Measurements from ENCODE around the gene HEATR5A.
"Not testable (repeated sequence)": the region's sequence is repeated elsewhere in the genome, so short reads cannot be mapped to it uniquely, and the experiment has no call there.

Gene HEATR5A

DNA sequence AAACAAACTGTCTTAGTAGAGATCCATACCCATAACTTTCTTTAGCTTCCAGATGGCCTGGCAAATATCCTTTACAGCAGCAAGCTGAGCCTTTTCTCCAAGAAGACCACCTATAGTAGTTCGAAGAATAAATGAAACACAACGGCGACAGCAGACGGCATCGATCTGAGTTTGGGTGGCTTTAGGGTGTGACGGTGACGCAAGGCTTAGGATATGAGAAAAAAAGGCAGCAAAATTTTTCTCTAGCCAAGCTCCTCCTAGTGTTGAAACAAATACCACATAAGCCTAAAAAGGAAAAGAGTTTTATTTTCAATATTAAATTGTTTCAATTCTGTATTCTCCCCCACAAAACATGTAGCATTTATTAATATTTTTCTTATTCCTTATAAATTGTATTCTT is 33.3 kb downstream of the HEATR5A start:
- DNase-seq, result no peak

DNA sequence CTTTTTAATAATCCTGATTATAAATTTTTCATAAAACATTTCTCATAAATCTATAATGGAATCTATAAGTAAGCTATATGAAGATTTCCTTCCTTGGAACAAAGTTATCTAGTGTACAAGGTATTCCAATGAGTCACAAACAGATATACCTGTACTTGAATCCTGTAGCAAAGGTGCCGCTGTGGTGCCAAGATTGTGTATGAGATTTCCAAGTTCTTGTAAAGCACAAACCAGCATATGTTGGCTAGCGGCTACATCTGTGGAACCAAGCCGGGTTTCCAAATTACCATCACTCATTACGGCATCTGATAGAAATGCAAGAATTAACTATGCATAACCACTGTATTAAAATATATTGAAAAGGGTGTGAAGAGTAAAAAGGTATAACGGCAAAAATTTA is 34.1 kb downstream of the HEATR5A start:
- DNase-seq, result no peak

DNA sequence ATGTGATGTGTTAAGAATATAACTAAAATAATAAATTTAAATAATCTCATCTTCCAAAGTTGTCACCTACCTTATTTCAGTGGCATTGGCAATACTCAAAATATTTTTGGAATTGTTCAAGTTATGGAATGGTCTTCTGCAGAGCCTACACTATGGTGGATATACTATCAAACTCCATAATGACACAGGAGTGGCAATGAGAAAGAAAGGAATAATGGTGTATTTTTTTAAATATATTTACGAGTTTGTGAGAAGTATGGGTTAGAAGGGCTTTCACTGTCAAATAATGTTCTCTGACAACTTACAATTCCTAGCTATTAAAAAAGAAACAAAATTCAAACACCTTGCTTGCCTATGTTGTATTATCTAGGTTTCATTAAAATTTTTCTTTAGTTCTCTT is 38.1 kb downstream of the HEATR5A start:
- DNase-seq, result no peak

DNA sequence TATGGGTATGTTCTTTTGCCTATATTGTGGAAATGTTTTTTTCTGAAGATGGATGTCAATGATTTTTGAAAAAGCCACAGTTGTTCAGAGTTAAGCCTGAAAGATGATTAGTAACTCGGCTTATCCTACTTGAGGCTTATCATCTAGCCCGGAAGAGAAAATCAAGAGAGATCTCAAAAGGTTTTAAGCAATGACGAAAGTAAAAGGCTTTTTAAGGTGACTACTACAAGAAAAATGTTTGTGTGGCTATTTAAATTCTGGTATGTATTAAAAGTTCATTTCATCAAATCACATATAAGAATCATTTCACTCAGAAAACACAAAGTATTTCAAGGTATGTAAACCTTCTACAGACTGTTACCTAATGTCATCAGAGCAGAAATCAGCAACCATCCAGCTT is 40.2 kb downstream of the HEATR5A start:
- no peak for DNase-seq

DNA sequence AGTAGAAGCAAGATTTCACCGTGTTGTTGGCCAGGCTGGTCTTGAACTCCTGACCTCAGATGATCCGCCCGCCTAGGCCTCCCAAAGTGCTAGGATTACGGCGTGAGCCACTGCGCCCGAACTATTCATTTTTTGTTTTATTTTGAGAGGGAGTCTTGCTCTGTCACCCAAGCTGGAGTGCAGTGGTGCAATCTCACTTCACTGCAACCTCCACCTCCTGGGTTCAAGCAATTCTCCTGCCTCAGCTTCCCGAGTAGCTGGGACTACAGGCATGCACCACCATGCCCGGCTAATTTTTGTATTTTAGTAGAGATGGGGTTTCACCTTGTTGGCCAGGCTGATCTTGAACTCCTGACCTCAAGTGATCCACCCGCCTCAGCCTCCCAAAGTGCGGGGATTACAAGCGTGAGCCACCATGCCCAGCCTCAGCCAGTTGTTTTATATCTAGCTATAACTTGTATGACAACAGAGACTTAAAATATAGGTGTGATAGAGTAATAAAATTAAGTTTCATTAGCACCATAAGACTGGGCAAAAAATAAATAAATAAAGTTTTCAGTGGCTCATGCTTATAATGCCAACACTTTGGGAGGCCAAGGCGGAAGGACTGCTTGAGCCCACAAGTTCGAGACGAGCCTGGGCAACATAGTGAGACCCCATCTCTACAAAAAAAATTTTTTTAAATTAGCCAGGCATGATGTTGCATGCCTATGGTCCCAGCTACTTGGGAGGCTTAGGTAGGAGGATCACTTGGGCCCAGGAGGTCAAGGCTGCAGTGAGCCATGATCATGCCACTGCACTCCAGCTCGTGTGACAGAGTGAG is 41.0 kb downstream of the HEATR5A start:
- not testable (repeated sequence) for DNase-seq

DNA sequence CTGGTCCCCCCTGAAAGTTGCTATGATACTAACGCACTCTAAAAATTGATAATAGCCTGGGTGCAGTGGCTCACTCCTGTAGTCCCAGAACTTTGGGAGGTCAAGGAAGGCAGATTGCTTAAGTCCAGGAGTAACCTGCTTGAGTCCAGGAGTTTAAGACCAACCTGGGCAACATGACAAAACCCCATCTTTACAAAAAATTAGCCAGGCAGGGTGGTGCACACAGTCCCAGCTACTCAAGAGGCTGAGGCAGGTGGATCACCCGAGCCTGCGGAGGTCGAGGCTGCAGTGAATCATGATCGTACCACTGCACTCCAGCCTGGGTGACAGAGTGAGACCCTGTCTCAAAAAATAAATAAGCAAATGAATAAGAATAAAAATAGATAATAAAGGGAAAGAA is 42.9 kb downstream of the HEATR5A start:
- peak; percentile 71 for DNase-seq

DNA sequence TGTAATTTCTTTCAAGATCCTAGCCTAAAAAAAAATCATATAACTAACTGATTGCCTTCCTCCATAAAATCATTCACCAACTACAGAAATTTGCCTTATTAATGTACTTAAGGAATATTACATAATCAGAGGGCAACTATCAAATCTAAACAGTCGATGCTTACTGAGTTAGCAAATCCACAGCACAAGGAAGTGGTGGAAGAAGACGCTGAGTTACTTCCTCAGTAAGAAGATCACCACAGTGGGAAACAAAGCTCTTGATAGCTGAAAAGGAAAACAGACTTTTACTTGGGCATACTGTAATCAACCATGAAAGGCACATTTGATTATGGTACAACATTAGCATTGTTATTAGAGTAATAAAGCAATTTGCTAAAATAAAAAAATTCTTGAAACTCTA is 48.7 kb downstream of the HEATR5A start:
- DNase-seq, result no peak

DNA sequence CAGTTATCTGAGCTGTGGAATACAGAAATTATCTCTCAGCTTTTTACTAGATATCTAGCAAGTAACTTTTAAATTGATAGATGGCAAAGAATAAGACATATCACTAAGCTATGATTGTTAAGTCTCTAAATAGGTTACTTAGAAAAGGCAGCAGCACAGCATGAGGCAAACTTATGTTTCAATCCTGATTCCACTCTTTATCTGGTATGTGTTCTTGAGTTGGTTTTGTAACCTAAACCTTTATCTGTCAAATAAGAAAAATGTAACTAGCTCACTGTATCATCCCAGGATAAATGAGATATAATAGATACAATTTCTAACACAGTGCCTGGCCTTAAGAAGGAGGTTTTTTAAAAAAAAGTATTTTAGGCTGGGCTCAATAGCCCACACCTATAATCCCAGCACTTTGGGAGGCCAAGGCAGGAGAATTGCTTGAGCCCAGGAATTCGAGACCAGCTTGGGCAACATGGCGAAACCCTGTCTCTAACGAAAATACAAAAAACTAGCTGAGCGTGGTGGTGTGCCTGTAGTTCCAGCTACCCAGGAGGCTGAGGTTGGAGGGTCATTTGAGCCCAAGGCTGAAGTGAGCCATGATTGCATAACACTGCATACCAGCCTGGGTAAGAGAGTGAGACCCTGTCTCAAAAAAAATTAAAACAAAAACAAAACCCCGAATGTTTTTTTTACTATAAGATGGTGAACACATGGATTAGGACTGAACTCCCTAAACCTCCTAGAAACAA is 56.8 kb downstream of the HEATR5A start:
- no peak for DNase-seq

DNA sequence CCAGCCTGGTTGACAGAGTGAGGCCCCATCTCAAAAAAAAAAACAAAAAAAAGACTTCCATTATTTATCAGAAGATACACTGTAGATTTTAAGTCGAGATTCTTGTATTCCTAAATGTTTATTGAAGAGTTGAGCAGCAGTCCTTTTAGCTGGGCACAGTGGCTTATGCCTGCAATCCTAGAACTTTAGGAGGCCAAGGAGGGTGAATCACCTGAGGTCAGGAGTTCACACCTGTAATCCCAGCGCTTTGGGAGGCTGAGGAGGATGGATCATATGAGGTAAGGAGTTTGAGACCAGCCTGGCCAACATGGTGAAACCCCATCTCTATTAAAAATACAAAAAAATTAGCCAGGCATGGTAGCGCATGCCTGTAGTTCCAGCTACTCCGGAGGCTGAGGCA is 57.6 kb downstream of the HEATR5A start:
- no peak for DNase-seq

DNA sequence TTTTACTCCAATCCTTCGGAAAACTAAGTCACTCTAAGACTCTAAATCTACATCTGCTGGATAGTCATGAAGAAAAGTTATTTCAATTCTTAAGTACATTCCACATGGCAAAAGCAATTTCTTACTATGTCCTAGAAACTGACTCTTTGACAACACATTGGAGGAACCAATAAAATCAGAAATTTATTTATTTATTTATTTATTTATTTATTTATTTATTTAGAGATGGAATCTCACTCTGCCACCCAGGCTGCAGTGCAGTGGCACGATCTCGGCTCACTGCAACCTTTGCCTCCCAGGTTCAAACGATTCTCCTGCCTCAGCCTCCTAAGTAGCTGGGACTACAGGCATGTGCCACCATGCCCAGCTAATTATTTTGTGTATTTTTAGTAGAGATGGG is 58.6 kb downstream of the HEATR5A start:
- DNase-seq, result not testable (repeated sequence)

DNA sequence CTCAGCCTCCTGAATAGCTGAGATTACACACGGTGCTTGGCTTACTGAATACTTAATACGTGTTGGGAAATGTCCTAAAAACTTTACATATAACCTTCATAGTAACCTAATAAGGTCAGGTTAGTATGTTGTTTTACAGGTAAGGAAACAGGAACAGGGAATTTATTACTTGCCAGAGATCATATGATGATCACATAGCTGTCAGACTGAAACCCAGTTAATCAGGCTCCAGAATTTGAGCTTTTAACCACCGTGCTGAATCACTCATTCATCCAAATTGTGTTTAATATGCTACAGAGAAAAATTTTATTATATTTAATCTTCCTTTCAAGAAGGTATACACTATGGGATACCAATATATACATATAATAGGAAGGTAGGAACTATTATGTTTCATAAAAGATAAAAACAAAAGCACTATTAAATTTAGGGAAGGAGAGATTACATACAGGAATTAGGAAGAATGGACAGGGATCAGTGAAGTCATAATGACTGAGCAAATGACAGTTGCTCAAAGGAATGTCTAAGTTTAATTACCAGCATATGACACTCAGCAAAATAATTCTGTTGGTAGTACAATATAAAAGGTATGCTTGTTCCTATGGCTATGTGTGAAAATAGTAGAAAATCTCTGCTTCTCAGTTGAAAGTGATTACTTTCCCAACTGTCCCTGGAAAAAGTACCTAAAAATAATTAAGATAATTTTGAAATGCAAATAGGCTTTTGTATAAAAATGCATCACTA is 59.3 kb downstream of the HEATR5A start:
- DNase-seq, result no peak

DNA sequence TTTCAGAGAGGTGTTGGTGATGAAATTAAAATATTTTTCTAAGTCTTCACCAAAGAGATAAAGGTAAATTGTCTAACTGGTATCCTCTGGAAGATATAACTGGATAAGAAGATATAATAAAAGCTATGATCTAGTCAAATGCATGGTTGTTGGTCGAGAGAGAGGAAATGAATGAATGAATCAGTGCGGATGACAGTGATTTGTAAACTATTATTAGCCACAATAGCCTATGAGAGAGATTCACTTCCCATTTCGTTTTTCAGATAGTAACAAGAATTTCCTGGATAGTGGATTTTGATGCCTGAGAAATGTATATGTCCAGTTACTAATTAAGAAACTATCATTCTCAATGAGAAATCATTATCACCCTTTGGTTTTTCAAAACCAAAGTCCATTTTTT is 63.1 kb downstream of the HEATR5A start:
- no peak for DNase-seq

DNA sequence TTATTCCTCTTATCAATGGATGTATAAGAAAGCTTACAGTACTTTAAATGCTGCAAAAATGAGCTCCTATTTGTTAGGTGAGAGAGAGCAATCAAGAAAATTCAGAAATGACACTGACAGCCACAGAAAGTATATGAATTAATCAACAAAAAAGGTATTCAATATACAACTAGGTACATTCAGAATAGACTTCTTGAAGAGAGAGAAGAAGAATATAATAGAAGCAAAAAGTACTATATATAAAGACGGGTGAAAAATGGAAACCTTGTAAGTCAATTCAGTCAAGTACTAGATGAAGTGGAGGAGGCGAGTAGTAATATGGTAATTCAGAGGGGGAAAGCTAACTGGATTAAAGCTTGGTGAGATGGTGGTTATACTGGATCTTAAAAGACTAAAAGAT is 74.3 kb downstream of the HEATR5A start:
- DNase-seq, result no peak

DNA sequence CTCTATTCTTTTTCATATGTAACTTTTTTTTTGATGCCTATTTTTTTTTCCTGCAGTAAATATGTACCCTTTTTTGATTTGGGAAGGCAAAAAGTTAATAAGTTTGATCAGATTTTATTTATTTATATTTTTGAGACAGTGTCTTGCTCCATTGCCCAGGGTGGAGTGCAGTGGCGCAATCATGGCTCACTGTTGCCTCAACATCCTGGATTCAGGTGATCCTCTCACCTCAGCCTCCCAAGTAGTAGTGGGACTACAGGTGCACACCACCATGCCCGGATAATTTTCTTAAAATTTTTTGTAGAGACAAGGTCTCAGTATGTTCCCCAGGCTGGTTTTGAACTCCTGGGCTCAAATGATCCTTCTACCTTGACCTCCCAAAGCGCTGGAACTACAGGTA is 79.1 kb downstream of the HEATR5A start:
- DNase-seq, result no peak

DNA sequence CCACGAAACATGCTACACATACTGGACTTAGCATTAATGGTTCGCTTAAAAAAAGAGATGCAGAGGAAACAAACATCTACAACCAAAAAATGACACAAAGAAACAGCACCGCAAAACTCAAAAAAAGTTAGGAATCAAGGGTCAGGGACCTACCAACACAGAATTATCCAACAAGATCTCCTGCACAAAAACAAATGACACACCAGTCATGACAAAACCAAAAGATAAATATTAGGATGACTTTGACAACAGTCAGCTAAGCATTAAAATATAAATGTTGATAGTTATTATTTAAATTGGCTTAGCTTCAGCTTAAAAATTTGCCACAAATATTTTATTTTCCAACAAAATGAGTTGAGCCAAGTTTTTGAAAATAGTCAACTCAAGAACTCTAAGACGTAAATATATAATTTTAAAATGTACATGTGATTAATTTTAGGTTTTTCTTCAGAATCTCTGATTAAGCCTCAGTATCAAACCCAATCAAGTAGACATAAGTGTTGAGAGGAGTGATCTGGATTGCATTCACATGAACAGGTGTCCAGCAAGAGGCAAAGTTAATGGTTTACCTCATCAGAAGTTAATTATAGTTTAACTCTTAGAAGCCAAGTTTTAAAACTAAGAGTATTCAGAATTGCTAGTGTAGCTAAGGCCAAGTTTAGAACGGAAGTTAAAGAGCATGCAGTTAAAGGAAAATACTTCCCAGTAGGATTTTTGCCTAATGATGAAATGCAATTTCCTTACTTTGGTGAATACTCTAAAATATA is 79.9 kb downstream of the HEATR5A start:
- DNase-seq, result no peak

DNA sequence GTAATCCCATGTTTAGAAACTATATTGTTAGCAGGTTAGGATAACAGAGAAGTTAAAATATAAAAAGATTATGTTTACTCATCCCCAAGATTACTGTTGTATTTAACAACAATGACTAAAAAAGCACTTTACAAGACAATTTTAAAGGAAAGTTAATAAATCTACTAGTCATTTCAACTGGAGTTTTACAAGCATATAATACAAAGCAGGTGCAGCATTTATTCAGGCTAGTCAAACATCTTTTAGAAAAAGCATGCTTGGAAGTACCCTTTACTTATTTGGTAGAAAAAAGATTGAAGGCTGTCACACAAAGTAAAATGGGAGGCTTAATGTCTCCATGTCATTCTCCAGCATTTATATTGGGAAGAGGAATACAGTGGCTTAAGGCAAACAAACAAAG is 80.6 kb downstream of the HEATR5A start:
- no peak for DNase-seq

DNA sequence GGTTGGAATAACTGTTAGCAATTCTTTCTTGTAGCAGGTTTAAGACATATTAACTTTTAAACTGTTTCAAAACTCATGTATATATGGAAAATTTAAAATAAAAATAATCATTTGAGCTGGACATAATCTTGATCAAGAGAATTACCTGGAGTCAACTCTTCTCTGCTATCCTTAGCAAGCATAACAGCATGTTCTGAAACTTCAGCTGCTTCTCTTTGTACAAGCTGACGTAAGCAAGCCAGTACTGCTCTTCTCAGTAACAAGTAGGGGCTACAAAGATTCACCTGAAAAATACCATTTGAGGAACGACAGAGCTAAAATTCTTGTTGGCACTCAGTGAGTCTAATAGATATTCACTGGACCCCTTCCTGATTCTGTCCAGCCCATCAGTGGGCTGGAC is 83.0 kb downstream of the HEATR5A start:
- DNase-seq, result no peak

DNA sequence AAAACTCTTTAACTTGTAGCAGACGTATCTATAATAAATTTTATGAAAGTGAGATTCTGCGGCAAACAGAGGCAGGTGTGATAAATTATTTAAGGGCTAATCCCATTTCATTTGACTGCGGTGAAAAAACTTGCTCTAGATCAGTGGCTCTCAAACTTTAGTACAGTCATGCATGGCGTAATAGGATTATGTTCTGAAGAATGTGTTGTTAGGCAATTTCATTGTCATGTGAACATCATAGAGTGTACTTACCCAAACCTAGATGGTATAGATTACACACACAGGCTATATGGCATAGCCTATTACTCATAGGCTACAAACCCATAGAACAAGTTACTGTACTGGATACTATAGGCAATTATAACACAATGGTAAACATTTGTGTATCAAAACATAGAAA is 83.7 kb downstream of the HEATR5A start:
- DNase-seq, result no peak

DNA sequence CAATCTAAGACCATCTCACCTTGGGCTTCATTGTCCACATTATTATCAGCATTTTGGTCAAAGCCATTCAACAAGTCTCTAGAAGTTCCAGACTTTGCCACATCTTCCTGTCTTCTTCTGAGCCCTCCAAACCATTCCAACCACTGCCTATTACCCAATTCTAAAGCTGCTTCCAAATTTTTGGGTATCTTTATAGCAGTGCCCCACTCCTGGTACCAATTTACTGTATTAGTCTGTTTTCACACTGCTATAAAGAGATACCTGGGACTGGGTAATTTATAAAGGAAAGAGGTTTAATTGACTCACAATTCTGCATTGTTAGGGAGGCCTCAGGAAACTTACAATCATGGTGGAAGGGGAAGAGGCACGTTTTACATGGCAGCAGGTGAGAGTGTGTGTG is 89.0 kb downstream of the HEATR5A start:
- DNase-seq, result not testable (repeated sequence)

DNA sequence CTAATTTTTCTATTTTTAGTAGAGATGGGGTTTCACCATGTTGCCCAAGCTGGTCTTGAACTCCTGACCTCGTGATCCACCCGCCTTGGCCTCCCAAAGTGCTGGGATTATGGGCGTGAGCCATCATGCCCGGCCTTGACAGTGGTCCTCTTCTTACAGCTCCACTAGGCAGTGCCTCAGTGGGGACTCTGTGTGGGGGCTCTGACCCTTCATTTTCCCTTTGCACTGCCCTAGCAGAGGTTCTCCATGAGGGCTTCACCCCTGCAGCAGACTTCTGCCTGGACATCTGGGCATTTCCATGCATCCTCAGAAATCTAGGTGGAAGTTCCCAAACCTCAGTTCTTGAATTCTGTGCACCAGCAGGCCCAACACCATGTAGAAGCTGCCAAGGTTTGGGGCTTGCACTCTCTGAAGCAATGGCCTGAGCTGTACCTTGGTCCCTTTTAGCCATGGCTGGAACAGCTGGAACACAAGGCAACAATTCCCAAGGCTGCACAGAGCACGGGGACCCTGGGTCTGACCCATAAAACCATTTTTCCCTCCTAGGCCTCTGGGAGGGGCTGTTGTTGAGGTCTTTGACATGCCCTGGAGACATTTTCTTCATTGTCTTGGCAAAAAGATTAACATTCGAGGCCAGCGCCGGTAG is 90.4 kb downstream of the HEATR5A start:
- DNase-seq, result not testable (repeated sequence)

DNA sequence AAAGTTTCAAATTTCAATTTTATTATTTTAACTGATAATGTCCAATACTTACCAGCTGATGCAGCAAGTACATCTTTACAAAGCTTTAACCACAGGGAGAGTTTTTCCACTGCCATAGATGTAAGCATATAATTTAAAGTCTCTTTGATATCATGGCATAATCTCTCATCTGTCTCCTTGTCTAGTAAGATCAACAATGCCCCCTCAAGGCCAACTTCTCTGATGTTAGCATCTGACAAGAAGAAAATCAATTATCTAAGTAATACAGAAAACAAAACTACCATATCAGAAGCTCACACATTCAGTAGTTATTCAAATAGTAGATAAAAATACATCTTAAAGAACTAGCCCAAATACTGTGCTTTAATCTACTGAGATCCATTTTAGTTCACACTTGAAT is 94.2 kb downstream of the HEATR5A start:
- DNase-seq, result peak; percentile 16

DNA sequence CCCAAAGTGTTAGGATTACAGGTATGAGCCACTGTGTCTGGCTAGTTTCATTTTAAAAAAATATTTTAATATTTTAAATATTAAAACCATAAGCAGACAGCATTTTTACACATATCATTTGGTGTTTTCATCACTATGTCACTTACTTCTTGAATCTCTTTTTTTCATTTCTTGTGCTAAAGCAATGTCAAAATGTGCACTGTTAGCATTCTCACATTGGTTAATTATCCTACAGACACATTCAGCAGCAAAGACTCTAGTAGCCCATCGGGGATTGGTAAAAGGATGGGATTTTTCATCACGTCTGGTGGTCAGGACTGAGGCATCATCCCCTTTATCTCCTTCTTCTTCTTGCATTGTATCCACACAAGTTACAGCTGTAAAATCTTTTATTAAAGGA is 96.9 kb downstream of the HEATR5A start:
- DNase-seq, result no peak
